Measurements from ENCODE around the gene SUGCT. TPM values are rescaled to one million over a fixed set of nuclear protein-coding genes. Genes with fewer than 3 reads are reported as not detected.

SUGCT gene
- total RNA-seq, 2 experiments from 2014 or later = 0.95 to 1.2 TPM

- Mint-ChIP-seq H3K9me3 (no peaks in the 10 kb centered on the region), H3K36me3 (ENCODE audit: low read depth) (no peaks in the 10 kb centered on the region), H3K4me1 (ENCODE audit: low read depth) (no peaks in the 10 kb centered on the region), H3K27ac (no peak overlapping the region), H3K27me3 (no peaks in the 10 kb centered on the region), H3K4me3 (no peak overlapping the region)
- intact Hi-C loops (cut with DNase I, micrococcal nuclease) = no loop called here
- TF ChIP-seq CTCF (IDR thresholded peaks at IDR 0.05) = no peak
- no peak for DNase-seq
- Histone ChIP-seq H3K27ac (ENCODE audit: low read depth in 1 of 2, low read length in 2 of 2) (no peak overlapping the region), H3K36me3 (ENCODE audit: insufficient read depth, low read length) (no peaks in the 10 kb centered on the region), H3K9me3 (ENCODE audit: control insufficient read depth in 1 of 2, insufficient read depth in 1 of 2, low read length in 2 of 2) (peaks cover 0 to 4% of the 10 kb centered on the region in 2 experiments), H3K27me3 (ENCODE audit: control insufficient read depth in 1 of 2, insufficient read depth in 2 of 2, low read length in 2 of 2) (no peaks in the 10 kb centered on the region), H3K4me1 (ENCODE audit: insufficient read depth, low read length) (no peaks in the 10 kb centered on the region), H3K4me3 (ENCODE audit: low read length) (no peak overlapping the region)
- no peak for ATAC-seq (ENCODE audit: poor library complexity)
- ChIA-PET POLR2A (no interaction called here), CTCF (no interaction called here)
Measured at GRCh38 chr7:40527723-40528122, 392.9 kb downstream of the SUGCT start.

DNA sequence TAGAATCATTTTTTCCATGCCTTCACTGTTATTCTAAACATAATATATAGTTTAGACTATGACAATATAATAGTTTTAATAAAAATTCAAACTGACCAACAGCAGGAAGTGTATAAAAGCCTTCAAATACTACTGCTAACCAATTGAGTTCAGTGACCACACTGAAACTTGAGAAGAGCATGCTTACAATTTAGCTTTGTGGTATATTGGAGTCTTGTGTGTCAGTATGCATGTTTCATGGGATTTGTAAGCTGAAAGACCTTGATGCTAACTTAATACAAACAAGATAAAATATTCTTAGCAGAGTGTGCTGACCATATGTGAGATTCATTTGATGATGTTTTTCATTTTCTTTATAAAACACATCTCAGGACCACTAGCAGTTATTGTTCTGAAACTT is 395.5 kb downstream of the SUGCT start:
- no peak for TF ChIP-seq CTCF (IDR thresholded peaks at IDR 0.05)
- no peak for ATAC-seq (ENCODE audit: poor library complexity)
- Histone ChIP-seq H3K27me3 (ENCODE audit: control insufficient read depth in 1 of 2, insufficient read depth in 2 of 2, low read length in 2 of 2) (no peaks in the 10 kb centered on the region), H3K4me3 (ENCODE audit: low read length) (no peak overlapping the region), H3K9me3 (ENCODE audit: control insufficient read depth in 1 of 2, insufficient read depth in 1 of 2, low read length in 2 of 2) (peaks cover 0 to 4% of the 10 kb centered on the region in 2 experiments), H3K36me3 (ENCODE audit: insufficient read depth, low read length) (no peaks in the 10 kb centered on the region), H3K27ac (ENCODE audit: low read depth in 1 of 2, low read length in 2 of 2) (no peak overlapping the region), H3K4me1 (ENCODE audit: insufficient read depth, low read length) (no peaks in the 10 kb centered on the region)
- ChIA-PET CTCF (no interaction called here), POLR2A (no interaction called here)
- Mint-ChIP-seq H3K9me3 (peaks cover 2% of the 10 kb centered on the region), H3K36me3 (ENCODE audit: low read depth) (no peaks in the 10 kb centered on the region), H3K4me3 (no peak overlapping the region), H3K27me3 (no peaks in the 10 kb centered on the region), H3K27ac (no peak overlapping the region), H3K4me1 (ENCODE audit: low read depth) (no peaks in the 10 kb centered on the region)
- intact Hi-C loops (cut with DNase I, micrococcal nuclease) = no loop called here
- DNase-seq = no peak

GRCh38 chr7:40531956-40532355 is 397.2 kb downstream of the SUGCT start:
- Histone ChIP-seq H3K4me1 (ENCODE audit: insufficient read depth, low read length) (no peaks in the 10 kb centered on the region), H3K4me3 (ENCODE audit: low read length) (no peak overlapping the region), H3K27ac (ENCODE audit: low read depth in 1 of 2, low read length in 2 of 2) (no peak overlapping the region), H3K27me3 (ENCODE audit: control insufficient read depth in 1 of 2, insufficient read depth in 2 of 2, low read length in 2 of 2) (no peaks in the 10 kb centered on the region), H3K9me3 (ENCODE audit: control insufficient read depth in 1 of 2, insufficient read depth in 1 of 2, low read length in 2 of 2) (peaks cover 0 to 4% of the 10 kb centered on the region in 2 experiments), H3K36me3 (ENCODE audit: insufficient read depth, low read length) (no peaks in the 10 kb centered on the region)
- ChIA-PET CTCF (no interaction called here), POLR2A (no interaction called here)
- Mint-ChIP-seq H3K4me1 (ENCODE audit: low read depth) (no peaks in the 10 kb centered on the region), H3K4me3 (no peak overlapping the region), H3K27ac (no peak overlapping the region), H3K36me3 (ENCODE audit: low read depth) (no peaks in the 10 kb centered on the region), H3K9me3 (peaks cover 2% of the 10 kb centered on the region), H3K27me3 (no peaks in the 10 kb centered on the region)
- no peak for TF ChIP-seq CTCF (IDR thresholded peaks at IDR 0.05)
- ATAC-seq (ENCODE audit: poor library complexity) (no peak), DNase-seq (no peak)
- intact Hi-C loops (cut with DNase I, micrococcal nuclease) = no loop called here
